DOHH2 (cell line): ENCODE data around the gene AEBP2.
"Not testable (repeated sequence)": the region's sequence is repeated elsewhere in the genome, so short reads cannot be mapped to it uniquely, and the experiment has no call there.

Experiments
- H3F3A ChIP-seq: fragments of 200-600 bp; sonication (generic), shearing (Covaris generic); 2 replicates; pipeline ENCODE4 v1.6.0; 2016; ENCODE audit warnings: antibody characterized with exemption, mild to moderate bottlenecking; ENCODE audit not compliant: control insufficient read depth, insufficient read depth
- H3K27ac ChIP-seq: fragments of 200-600 bp; sonication (generic); 2 replicates; pipeline ENCODE4 v1.5.1; 2014; ENCODE audit warnings: low read depth, mild to moderate bottlenecking, low read length, moderate library complexity
- H3K27me3 ChIP-seq: fragments of 200-600 bp; sonication (generic); 2 replicates; pipeline ENCODE4 v1.6.1; 2014; ENCODE audit warnings: mild to moderate bottlenecking, low read length, mixed read lengths; ENCODE audit not compliant: control insufficient read depth
- H3K36me3 ChIP-seq: fragments of 200-600 bp; sonication (generic); 2 replicates; pipeline ENCODE4 v1.6.1; 2014; ENCODE audit warnings: mild to moderate bottlenecking, low read length, moderate library complexity, mixed read lengths; ENCODE audit not compliant: control insufficient read depth
- H3K4me1 ChIP-seq: fragments of 200-600 bp; sonication (generic); 2 replicates; pipeline ENCODE4 v1.6.1; 2014; ENCODE audit warnings: mild to moderate bottlenecking, low read length, mixed read lengths; ENCODE audit not compliant: control insufficient read depth
- H3K4me2 ChIP-seq: fragments of 200-600 bp; sonication (generic); 2 replicates; pipeline ENCODE4 v1.6.0; 2014; ENCODE audit warnings: mild to moderate bottlenecking, low read length, moderate library complexity
- H3K4me3 ChIP-seq: fragments of 200-600 bp; sonication (generic); 2 replicates; pipeline ENCODE4 v1.5.1; 2014; ENCODE audit warnings: mild to moderate bottlenecking, low read length, mixed read lengths
- H3K79me2 ChIP-seq: fragments of 200-600 bp; sonication (generic); 2 replicates; pipeline ENCODE4 v1.6.1; 2014; ENCODE audit warnings: mild to moderate bottlenecking, low read length, mixed read lengths; ENCODE audit not compliant: control insufficient read depth
- H3K9me2 ChIP-seq: fragments of 200-600 bp; sonication (generic); replicated peaks from 2 replicates; pipeline ENCODE4 v1.6.1; 2014; ENCODE audit warnings: mild to moderate bottlenecking, low read length, mixed read lengths; ENCODE audit not compliant: control insufficient read depth
- H3K9me3 ChIP-seq: fragments of 200-600 bp; sonication (generic); 2 replicates; pipeline ENCODE4 v1.6.1; 2014; ENCODE audit warnings: antibody characterized with exemption, low read length, mixed read lengths; ENCODE audit not compliant: control insufficient read depth, insufficient read depth
- H4K20me1 ChIP-seq: fragments of 200-600 bp; sonication (generic); 2 replicates; pipeline ENCODE4 v1.6.0; 2014; ENCODE audit warnings: low read depth, mild to moderate bottlenecking, antibody characterized with exemption, low read length, moderate library complexity; ENCODE audit not compliant: control insufficient read depth, insufficient read depth
- EZH2phosphoT487 ChIP-seq: fragments of 200-600 bp; sonication (generic); IDR thresholded peaks from 2 replicates; pipeline ENCODE4 v1.6.1; 2017; ENCODE audit warnings: borderline replicate concordance, mild to moderate bottlenecking, antibody characterized with exemption, low read length, moderate library complexity, mixed read lengths
- TF ChIP-seq, protein P1 (sequence below): fragments of 200-600 bp; sonication (generic); IDR thresholded peaks from one replicate; pipeline ENCODE4 v1.5.1; 2014; ENCODE audit warnings: antibody characterized with exemption, mild to moderate bottlenecking, low read depth, low read length; ENCODE audit not compliant: poor library complexity, severe bottlenecking

AEBP2 gene

DNA sequence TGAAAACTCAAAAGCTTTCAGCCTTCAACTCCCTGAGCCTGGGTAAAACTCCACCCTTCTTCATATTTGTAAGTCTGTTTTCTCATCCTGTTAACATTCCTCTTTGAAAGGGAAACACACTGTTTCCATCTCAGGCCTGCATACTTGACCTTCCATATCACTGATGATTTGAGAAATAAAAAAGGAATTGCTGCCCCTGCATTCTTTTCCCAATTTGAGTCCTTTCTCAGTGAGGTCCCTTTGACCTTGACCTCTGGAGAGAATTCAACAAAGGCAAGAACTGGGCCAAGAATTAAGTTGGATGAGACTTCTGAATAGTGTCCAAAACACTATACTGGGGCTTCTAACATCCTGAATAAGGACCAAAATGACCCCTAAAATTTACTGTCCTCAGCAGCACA is 108.0 kb downstream of the AEBP2 start:
- Histone ChIP-seq H3K36me3 (no peaks in the 10 kb centered on the region), H3K79me2 (no peaks in the 10 kb centered on the region), H3F3A (no peaks in the 10 kb centered on the region), H3K4me1 (no peaks in the 10 kb centered on the region), H3K27me3 (no peaks in the 10 kb centered on the region), H3K9me3 (no peaks in the 10 kb centered on the region), H3K9me2 (no peaks in the 10 kb centered on the region), H3K27ac (no peak overlapping the region), H3K4me3 (no peak overlapping the region), H3K4me2 (no peak overlapping the region), H4K20me1 (no peaks in the 10 kb centered on the region)
- no peak for TF ChIP-seq EZH2phosphoT487
- TF ChIP-seq, protein P1, sequence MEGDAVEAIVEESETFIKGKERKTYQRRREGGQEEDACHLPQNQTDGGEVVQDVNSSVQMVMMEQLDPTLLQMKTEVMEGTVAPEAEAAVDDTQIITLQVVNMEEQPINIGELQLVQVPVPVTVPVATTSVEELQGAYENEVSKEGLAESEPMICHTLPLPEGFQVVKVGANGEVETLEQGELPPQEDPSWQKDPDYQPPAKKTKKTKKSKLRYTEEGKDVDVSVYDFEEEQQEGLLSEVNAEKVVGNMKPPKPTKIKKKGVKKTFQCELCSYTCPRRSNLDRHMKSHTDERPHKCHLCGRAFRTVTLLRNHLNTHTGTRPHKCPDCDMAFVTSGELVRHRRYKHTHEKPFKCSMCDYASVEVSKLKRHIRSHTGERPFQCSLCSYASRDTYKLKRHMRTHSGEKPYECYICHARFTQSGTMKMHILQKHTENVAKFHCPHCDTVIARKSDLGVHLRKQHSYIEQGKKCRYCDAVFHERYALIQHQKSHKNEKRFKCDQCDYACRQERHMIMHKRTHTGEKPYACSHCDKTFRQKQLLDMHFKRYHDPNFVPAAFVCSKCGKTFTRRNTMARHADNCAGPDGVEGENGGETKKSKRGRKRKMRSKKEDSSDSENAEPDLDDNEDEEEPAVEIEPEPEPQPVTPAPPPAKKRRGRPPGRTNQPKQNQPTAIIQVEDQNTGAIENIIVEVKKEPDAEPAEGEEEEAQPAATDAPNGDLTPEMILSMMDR = no peak

DNA sequence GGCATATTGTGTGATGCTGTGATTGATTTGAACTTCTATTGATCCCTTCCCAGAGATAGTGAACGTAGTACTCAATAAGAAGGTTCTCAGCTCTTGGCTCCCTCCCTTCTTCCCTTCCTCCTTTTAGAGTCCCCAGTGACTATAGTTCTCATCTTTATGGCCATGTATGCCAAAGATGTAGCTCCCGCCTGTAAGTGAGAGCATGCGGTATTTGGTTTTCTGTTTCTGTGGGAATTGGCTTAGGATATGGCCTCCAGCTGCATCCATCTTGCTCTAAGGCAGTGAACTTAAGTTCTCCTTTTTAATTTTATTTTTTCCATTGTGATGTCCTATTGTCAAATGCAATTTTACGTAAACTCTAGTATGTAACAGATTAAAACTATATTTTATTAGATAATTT is 109.5 kb downstream of the AEBP2 start:
- no peaks in the 10 kb centered on the region for H4K20me1 ChIP-seq
- H3K9me3 ChIP-seq = no peaks in the 10 kb centered on the region
- TF ChIP-seq, protein P1 = no peak
- TF ChIP-seq EZH2phosphoT487 = no peak
- no peaks in the 10 kb centered on the region for H3K27me3 ChIP-seq
- H3K27ac ChIP-seq = no peak overlapping the region
- H3K4me2 ChIP-seq = no peak overlapping the region
- H3K9me2 ChIP-seq = no peaks in the 10 kb centered on the region
- no peaks in the 10 kb centered on the region for H3K36me3 ChIP-seq
- H3F3A ChIP-seq = no peaks in the 10 kb centered on the region
- no peak overlapping the region for H3K4me3 ChIP-seq
- no peaks in the 10 kb centered on the region for H3K79me2 ChIP-seq
- no peaks in the 10 kb centered on the region for H3K4me1 ChIP-seq

DNA sequence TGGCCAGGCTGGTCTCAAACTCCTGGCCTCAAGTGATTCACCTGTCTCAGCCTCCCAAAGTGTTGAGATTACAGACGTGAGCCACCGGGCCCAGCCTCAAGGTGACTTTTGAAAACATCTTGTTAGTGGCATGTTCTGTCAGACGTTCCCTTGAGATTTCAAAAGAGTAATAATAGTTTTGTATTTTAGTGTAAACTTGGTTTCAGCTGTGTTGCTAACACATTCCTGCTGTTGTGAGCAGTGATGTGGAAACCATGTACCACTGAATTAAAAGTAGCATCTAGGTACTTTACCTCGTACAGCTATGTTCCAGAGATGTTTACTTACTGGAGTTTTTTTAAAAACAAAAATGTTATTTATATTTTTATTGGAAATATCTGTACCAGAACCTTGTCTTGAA is 111.3 kb downstream of the AEBP2 start:
- H3K4me3 ChIP-seq = no peak overlapping the region
- no peak for TF ChIP-seq EZH2phosphoT487
- TF ChIP-seq, protein P1 = no peak
- no peaks in the 10 kb centered on the region for H3F3A ChIP-seq
- H3K27ac ChIP-seq = no peak overlapping the region
- H3K36me3 ChIP-seq = no peaks in the 10 kb centered on the region
- H3K4me2 ChIP-seq = no peak overlapping the region
- H3K79me2 ChIP-seq = no peaks in the 10 kb centered on the region
- H3K4me1 ChIP-seq = no peaks in the 10 kb centered on the region
- H4K20me1 ChIP-seq = no peaks in the 10 kb centered on the region
- H3K27me3 ChIP-seq = no peaks in the 10 kb centered on the region
- H3K9me2 ChIP-seq = no peaks in the 10 kb centered on the region
- H3K9me3 ChIP-seq = no peaks in the 10 kb centered on the region

GRCh38 chr12:19552441-19553097 is 113.3 kb downstream of the AEBP2 start:
- not testable (repeated sequence) for H3K27me3 ChIP-seq, H3F3A ChIP-seq, H3K4me3 ChIP-seq, H4K20me1 ChIP-seq, H3K36me3 ChIP-seq, H3K9me3 ChIP-seq, H3K4me1 ChIP-seq, H3K4me2 ChIP-seq, H3K27ac ChIP-seq, H3K79me2 ChIP-seq, H3K9me2 ChIP-seq
